Right renal pelvis (tissue), 4 donors: ENCODE measurements around the gene PDZD2. TPM values are rescaled to one million over a fixed set of nuclear protein-coding genes. Genes with fewer than 3 reads are reported as not detected.
"Not testable (repeated sequence)": the region's sequence is repeated elsewhere in the genome, so short reads cannot be mapped to it uniquely, and the experiment has no call there.

Source experiments
- DNase-seq, 4 donors: peaks; one replicate each; pipeline ENCODE4 v3.0.0-alpha.2; 2013; ENCODE audit warnings: low read depth in 4 of 4, low spot score in 3 of 4, missing footprints in 1 of 4
- polyA plus RNA-seq, 4 donors: library from polyadenylated mRNA; unstranded; fragments of 120-200 nt; gene quantifications; one replicate each; pipeline ENCODE4 v1.2.1, GENCODE V29; 2013; ENCODE audit not compliant: insufficient read length in 4 of 4

Gene PDZD2
- polyA plus RNA-seq, 4 donors: 14.9 to 21.5 (median 19.9) TPM

DNA sequence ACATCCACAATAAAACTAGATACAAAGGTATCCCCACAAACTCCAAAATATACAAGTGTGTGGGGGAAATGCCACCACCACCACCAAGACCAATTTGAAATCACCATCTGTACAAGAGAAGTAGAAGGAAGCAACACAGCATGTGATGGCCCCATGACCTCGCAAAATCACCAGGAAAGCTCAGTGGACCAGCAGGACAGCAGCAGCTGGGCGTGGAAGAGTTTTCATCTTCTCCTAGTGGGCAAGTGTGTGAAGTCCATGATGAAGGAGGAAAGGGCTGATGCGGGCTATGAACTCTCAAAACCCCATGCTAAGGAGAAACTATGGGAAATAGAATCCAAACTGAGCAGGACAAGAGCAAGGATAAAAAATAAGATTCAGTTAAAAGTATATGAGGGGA is 477.1 kb downstream of the PDZD2 start:
- no peak for DNase-seq

DNA sequence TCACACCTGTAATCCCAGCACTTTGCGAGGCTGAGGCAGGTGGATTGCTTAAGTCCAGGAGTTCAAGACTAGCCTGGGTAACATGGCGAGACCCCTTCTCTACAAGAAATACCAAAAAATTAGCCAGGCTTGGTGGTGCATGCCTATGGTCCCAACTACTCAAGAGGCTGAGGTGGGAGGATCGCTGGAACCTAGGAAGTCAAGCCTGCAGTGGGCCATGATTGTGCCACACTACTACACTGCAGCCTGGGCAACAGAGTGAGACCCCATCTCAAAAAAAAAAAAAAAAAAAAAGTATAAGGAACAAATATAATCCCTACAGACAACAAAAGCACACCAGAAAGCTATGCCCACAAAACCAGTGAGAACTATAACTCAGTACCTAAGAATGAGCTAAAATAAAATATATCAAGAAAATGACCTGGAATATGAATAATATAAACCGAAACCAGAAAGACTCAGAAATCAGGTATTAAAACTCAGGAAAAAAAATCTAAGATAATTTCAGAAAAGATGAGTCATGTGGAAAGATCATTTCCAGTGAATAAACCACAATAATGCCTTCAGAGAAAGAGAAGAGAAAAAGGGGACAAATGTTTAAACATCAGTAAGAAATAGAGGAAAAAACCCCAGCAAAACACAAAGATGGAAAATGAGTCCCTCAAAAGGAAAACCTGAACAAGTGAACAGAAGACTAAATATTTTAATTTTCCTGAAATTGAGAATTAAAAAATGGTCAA is 477.8 kb downstream of the PDZD2 start:
- no peak for DNase-seq

DNA sequence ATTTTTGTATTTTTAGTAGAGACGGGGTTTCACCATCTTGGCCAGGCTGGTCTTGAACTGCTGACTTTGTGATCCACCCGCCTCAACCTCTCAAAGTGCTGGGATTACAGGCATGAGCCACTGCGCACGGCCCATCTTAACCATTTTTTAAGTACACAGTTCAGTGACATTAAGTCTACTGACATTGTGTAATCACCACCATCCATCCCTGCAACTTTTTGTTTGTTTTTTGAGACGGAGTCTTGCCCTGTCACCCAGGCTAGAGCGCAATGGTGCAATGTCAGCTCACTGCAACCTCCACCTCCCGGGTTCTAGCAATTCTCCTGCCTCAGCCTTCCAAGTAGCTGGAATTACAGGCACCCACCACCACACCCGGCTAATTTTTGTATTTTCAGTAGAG is 480.0 kb downstream of the PDZD2 start:
- not testable (repeated sequence) for DNase-seq

DNA sequence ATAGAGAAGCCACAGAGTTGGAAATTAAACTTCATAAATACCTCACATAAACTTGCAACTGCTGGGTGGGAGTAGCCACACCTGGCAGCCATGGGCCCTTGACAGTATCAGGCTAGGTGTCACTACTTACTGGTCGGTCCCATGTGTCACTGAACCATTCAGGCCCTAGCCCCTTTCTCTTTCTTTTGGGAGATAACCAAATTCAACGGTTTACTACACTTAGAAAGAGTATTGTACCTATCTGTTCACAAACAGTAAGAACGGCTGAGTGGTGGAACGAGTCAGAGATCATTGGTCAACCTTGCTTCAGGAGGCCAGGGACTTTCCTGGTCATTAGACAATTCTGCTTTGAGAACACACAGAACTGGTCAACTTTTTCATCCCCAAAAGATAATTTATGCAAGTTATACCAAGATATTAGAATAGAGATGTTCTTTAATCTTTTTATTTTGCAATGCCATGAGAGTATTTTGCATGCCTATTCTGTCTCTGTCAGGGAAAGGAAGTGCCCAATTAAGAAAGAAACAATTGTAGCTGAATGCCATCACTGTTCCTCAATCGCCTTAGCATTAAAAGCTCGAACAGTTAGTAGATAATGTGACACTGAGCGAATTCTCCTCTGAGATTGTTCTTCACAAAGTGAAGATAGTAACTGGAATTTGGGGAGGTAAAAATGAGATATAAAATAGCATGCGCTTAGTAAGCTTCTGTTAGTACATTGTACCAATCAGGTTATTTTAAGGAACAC is 484.3 kb downstream of the PDZD2 start:
- DNase-seq: no peak

DNA sequence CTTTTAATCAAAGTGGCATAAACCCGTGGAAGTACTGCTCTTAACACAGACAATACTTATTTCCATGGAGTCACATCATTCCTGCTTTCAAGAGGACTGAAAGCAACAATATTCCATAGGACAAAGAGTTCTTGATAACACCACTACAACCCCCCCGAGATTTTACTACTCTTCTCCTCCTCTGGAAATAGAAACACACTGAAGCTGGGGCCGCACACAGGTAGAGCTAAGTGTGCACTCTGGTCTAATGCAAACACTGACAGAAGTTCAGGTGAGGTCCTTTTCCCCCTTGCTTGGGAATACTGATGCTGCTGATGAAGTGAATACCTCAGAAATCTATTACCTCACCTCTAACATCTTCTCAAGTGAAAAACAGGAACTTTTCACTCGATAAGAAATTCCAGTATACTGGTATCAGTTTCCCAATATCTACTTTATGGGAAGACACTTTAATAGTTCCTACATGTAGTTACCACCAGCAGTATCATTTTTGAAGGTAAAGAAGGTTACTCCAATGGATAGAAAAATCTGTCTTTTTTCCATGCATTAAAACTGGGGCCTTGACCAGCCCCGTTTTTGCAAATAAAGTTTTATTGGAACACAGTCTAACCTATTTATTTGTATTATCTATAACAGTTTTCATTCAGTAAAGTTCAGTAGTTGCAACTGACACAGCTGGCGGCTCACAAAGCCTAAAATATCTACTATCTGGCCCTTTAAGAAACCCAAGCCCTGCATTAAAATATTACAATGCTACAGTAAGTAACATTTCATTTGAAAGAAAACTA is 485.2 kb downstream of the PDZD2 start:
- no peak for DNase-seq

DNA sequence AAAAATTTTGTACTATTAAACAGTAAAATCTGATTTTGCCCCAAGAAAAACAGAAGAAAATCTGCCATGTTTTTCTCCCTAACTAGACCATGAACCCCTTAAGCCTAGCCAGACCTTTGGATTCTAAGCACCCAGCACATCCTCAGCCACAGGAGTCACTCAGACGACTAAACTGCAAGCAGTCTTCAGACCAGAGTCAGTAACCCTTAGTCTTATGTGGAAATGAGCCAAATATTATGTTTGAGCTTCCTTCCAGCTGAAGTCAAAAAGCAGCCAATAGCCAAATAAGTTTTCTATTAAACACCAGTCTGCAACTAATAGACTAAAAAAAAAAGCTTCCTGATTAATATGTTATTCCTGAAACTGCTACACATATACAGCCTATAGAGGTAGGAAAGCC is 487.8 kb downstream of the PDZD2 start:
- no peak for DNase-seq

DNA sequence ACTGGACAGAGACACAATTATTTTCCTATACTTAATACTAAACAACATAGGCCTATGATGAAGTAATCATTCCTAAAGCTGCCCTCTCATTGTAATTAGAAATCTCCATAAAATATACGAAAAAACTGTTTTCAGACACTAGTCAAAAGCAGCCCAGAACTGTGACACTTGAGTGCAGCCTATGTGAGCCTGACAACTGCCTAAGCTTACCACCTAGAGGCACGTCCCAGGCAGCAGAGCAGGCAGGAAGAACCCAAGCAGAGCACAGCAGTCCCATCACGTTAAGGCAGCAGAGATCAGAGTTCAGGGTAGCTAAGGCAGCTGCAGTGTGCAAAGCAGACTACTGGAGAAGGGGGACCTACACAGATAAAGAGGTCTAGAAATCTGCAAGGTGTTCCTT is 488.8 kb downstream of the PDZD2 start:
- no peak for DNase-seq

DNA sequence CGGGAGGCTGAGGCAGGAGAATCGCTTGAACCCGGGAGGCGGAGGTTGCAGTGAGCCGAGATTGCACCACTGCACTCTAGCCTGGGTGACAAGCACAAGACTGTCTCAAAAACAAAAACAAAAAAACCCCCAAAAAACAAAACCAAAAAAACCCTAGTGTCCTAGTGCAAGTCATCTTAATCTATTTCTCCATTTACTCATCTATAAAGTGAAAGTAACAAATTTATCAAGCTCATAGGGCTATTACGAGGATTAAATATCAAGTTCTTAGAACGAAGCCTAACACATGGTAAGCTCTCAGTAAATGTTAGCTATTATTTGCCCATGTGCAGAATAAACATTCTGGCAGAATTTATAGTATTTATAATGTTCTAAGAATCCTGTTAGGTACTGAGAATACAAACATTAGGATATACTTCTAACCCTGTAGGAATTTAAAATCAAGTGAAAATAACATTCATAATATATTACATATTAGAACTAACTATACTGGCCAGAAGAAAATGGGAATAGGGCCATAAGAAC is 490.2 kb downstream of the PDZD2 start:
- DNase-seq: no peak

DNA sequence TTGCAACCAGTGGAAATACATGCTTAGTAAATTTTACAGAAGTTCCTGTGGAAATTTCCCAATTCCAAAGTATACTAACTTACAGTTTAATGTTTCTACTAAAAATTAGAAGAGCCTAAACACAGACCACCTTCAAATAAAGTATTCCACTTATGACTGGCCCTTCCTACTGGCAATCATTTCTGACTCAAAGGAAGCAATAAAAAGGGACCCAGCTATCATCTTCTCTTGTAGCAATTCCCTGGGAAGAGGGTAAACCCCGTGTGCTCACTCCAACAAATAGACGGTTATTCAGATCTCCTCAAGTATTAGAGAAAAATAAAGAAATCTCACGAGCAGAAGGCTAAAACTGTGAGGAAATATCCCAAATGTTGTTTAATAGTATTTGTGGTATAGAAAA is 491.9 kb downstream of the PDZD2 start:
- DNase-seq: no peak

DNA sequence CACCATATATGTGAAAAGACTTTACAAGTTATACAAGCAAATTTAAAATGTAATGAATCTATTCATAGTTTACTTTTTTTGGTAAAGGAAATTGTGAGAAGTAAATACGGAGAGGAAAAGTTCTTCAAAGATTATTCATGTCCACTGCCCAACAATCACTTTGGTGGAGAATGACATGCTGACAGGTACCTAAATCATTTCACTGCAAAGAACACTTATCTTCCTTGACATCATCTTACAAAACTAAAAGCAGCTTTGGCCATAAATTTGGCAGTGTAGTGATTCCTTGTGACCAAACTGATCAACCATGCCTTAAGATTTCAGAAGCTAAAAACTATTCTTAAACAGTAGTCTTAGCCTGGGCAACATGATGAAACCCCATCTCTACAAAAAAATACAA is 492.7 kb downstream of the PDZD2 start:
- DNase-seq: no peak

DNA sequence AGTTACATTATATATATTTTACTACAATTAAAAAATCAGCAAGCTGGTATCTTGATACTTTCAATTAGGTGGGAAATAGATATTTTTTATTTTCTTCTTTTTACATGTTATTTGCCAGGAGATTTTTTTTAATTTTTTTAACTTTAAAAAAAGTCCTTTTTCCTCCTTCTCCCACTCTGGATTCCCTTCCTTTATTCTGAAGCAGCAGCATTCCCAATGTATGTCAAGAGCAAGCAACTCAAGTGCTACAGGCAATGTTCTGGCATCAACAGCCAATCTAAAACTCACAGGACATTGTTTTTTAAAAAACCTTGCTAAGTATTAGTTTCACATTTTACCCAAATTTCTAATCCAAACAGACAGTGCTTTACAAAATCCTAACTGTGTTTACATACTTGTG is 493.8 kb downstream of the PDZD2 start:
- no peak for DNase-seq

DNA sequence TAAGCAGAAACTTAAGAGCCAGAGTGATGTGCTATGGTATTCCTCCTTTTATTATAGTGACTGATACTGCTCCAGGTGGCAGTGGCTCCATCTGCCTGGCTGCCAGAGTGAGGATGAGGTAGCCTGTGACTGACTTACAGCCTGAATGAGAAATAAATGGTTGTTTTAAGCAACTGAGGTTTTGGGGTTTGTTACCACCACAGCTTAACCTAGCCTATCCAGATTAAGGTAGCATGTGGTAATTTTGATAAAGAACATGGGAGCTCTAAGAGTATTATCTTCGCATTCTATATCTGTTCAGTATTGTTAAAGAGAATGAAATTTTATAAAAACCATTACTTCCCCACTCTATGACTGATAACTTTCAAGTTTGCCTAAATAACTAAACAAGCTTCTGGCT is 496.2 kb downstream of the PDZD2 start:
- DNase-seq: no peak

DNA sequence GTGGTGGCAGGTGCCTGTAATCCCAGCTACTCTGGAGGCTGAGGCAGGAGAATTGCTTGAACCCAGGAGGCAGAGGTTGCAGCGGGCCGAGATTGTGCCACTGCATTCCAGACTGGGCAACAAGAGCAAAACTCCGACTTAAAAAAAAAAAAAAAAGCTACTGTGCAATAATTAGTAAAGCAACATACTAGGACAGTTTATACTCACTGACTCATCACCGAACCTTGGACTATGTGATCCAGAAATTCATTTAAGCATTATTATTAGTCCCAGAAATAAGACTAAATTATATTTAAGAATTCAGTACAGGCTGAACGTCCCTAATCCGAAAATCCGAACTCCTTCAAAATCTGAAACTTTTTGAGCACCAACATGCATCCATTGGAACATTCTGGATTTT is 497.4 kb downstream of the PDZD2 start:
- DNase-seq: no peak

DNA sequence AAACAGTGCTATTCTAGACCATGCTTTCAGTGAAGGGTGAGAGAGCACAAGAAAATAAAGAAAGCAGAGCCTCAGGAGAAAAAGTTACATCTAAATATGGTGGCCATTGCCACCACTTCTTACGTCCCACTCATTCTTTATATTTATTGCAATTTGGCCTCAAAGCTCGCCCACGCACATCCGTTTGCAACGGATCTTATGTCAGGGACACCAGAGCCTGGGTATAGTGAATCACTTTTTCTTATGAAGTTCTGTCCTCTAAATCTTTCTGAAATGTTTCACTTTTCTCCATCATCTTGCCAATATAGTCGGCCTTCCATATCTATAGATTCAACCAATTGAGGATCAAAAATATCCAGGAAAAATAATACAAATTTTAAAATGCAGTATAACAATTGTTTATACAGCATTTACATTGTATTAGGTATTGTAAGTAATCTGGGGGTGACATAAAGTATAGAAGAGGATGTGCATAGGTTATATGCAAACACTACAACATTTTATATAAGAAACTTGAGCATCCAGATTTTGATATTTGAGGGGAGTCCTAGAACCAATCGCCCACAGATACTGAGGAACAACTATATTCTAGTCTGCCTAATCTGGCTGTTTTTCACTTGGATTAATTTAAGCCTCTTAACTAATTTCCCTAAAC is 500.0 kb downstream of the PDZD2 start:
- DNase-seq: no peak

DNA sequence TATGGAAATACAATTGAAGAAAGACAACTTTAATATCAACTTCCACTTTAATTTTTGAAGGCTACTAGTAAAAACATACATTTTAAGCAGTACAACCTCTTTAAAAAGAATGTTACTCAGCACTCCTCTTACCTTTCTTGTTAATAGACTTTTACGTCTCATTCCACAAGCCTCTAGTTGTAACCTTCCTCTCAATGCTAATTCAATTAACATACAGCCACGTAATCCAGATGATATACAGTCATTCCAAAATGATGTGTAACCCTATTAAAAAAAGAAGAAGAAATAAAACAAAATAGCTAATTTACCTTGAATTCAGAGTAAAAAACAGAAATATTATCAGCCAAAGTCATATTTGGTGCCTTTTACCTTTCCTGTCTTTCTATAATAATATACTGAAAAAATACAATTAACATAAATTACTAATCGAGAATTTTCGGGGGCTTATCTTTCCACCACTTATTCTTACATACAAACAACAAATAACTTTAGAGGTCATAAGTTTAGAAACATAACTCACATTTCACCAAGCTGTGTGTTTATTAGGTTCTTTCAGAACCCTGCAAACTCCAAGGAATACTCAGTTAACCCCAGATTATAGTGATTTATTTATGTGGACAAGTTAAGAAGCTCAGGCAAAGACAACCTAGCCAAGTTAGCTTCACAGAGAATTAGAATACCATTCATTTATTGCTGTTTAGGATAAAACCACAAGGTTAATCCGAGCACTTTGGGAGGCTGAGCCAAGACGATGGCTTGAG is 504.9 kb downstream of the PDZD2 start:
- DNase-seq: no peak

DNA sequence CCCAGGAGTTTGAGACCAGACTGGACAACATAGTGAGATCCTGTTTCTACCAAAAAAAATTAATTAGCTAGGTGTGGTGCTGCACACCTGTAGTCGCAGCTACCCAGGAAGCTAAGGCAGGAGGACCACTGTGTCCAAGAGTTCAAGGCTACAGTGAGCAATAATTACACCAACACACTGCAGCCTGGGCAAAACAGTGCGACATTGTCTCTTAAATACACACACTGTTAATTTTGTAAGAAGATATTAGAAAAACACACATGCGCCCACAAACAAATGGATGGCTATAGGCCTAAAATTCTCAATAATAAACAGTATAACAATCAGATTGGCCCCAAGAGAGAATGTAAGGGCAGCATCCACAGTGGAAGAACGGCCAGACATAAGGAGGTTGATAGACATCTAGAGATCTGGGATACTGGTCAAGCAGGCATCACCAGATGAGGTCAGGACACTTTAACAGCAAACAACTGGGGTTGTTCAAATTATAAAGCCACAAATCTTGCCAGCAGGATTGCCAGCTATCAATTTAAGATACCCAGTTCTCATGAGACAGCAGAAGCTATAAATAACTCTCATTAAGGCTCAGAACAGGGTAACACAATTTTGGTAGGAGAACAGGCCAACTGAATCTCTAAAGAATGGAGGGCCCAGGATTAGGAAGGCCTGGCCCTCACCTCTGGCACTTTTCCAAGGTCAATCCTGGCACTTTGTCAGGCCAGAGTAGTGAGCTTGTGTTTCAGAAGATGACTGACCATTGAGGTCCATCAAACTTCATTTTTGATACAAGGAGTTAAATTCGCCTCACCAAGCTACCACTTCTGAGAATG is 505.7 kb downstream of the PDZD2 start:
- DNase-seq: no peak

DNA sequence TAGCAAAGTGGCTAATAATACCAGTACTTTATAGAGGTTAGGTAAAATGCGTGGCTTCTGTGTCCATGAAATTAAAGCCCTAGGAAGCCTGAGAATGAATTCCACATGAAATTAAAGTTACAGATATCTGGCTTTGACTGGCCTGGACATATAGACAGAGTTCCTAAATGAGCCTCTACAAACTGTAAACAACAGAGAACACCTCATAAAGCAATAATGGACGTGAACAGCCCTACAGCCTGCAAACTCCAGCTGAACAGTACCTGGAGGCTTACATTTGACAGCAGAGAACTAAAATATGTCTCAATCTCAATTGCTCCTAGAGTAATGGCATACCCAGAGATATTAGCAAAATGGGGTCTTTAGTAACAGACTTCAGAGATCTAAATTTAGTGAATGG is 506.4 kb downstream of the PDZD2 start:
- no peak for DNase-seq

DNA sequence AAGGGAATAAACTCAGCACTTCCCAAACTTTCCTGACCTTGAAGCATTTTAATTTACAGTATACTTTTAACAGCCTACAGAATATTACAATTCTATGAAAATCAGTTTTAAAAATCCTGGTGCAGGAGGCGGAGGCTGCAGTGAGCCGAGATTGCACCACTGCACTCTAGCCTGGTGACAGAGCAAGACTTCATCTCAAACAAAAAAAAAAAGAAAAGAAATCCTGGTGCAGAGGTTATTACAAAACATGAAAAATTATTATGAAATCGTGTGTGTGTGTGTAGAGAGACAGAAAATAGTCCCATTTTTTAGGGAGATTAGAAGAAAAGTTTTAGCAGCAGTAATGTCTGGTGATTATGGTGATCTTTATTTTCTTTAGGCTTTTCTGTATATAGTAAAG is 508.3 kb downstream of the PDZD2 start:
- DNase-seq: no peak

DNA sequence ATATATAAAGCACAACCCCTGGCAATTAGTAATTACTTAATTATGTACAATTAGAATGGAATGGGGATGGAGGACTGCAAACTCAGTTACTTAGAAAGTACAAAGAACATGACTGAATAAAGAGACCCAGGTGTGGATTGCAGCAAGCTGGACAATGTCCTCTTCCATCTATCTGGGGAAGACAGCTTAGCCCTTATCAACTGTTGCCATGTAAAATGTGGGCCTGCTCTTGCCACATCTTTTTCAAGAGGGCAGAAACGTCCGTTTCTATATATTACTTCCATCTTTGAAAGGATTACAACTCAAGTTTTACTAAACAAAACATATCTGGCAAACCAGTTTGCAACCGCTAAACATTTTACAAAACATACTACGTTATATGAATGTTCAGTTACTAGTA is 509.0 kb downstream of the PDZD2 start:
- DNase-seq: no peak
